Esophagus squamous epithelium (tissue), 4 donors: ENCODE results near the gene FGR.

Experiments
- POLR2A ChIP-seq, 4 donors: fragments of 450-650 bp; IDR thresholded peaks; one replicate each; pipeline ENCODE4 v1.6.1; 2017; ENCODE audit warnings: antibody characterized with exemption in 4 of 4, mild to moderate bottlenecking in 4 of 4, moderate library complexity in 3 of 4
- TF ChIP-seq, protein P1 (sequence below), 6 experiments: fragments of 450-650 bp in 4 of 6; fragments of 200-600 bp in 2 of 6; sonication (generic) in 2 of 6; IDR thresholded peaks; one replicate each; pipeline ENCODE4 v1.5.1; 2016 to 2019; ENCODE audit warnings: antibody characterized with exemption in 6 of 6, mild to moderate bottlenecking in 4 of 6, moderate library complexity in 4 of 6

DNA sequence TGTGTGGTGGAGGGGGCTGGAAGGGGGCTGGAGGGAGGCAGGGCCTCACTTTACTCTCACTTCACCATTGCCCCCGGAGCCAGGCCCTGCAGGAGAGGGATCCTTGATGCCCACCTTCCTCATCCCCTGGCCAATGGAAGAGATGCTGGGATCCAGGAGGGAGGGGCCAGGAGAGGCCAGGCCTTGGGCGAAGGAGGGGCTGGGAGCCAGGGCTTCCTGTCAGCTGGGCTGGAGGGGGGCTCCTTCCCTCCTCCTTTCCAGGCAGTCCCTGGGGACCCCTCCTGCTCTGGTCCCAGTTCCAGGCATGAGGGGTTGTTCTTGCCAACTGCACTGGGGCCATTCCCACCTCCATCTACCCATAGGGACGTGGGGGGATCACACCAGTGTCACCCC lies 36.7 kb downstream of the FGR start:
- TF ChIP-seq, protein P1, sequence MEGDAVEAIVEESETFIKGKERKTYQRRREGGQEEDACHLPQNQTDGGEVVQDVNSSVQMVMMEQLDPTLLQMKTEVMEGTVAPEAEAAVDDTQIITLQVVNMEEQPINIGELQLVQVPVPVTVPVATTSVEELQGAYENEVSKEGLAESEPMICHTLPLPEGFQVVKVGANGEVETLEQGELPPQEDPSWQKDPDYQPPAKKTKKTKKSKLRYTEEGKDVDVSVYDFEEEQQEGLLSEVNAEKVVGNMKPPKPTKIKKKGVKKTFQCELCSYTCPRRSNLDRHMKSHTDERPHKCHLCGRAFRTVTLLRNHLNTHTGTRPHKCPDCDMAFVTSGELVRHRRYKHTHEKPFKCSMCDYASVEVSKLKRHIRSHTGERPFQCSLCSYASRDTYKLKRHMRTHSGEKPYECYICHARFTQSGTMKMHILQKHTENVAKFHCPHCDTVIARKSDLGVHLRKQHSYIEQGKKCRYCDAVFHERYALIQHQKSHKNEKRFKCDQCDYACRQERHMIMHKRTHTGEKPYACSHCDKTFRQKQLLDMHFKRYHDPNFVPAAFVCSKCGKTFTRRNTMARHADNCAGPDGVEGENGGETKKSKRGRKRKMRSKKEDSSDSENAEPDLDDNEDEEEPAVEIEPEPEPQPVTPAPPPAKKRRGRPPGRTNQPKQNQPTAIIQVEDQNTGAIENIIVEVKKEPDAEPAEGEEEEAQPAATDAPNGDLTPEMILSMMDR (IDR thresholded peaks at IDR 0.05) = no peak
- no peak for TF ChIP-seq POLR2A (IDR thresholded peaks at IDR 0.05)
